GM12872 (cell line): ENCODE results near the gene ABHD8.
A peak's percentile ranks its signal among the peaks of the same experiment; 100 is the strongest.

Source experiments
- CTCF ChIP-seq: IDR thresholded peaks from 3 replicates; pipeline ENCODE4 v1.5.1; 2011; ENCODE audit warnings: low read depth, mild to moderate bottlenecking, low read length, moderate library complexity; ENCODE audit not compliant: insufficient read depth

ABHD8 gene

GRCh38 chr19:17303167-17303939, at the start of gene ABHD8:
TSS of gene ABHD8 (minus strand) at chr19:17303425. CDS start at chr19:17301616, 1,809 bp downstream.
- peak; percentile 52 for TF ChIP-seq CTCF

GRCh38 chr19:17352608-17353280, 49.5 kb upstream of the ABHD8 start:
- no peak for TF ChIP-seq CTCF

- no peak for TF ChIP-seq CTCF
Observed at GRCh38 chr19:17351815-17352435, 48.7 kb upstream of the ABHD8 start.

- TF ChIP-seq CTCF = no peak
Observed at GRCh38 chr19:17348700-17349099, 45.5 kb upstream of the ABHD8 start.

- TF ChIP-seq CTCF = no peak
Observed at GRCh38 chr19:17347877-17348276, 44.7 kb upstream of the ABHD8 start.

GRCh38 chr19:17347361-17347760, 44.1 kb upstream of the ABHD8 start:
- TF ChIP-seq CTCF = no peak

- peak; percentile 97 for TF ChIP-seq CTCF
Observed at GRCh38 chr19:17346109-17346671, 43.0 kb upstream of the ABHD8 start.
